Epidermal melanocyte (primary cell): ENCODE data around the gene PSMB7.

Experiments
- DNase-seq: peaks from one replicate; pipeline ENCODE4 v3.0.0; 2011; ENCODE audit warnings: low spot score; ENCODE audit not compliant: insufficient read length

The PSMB7 gene

DNA sequence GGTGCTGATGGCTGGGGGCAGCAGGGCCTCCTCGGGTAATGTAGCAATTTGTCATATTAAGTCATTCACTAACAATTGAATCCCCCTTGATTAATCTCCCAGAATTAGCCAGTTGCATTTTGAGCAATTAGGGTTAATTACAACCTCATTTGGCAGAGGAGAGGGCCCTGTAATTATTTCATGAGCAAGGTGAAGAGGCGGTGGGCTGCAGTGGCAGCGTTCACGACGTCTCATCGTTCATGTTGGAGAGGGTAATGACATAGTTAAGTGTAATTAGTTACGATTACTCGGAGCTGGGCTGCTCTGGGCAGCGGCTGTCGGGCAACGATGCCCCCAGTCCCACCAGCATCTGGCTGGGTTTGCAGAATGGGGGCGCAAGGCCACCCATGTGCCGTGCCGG is 111.5 kb downstream of the PSMB7 start:
- no peak for DNase-seq
